NB4 (cell line): ENCODE data around the gene HUWE1.
"Not testable (repeated sequence)": the region's sequence is repeated elsewhere in the genome, so short reads cannot be mapped to it uniquely, and the experiment has no call there.

Experiments used
- CTCF ChIP-seq: IDR thresholded peaks from one replicate; pipeline ENCODE4 v1.5.1; 2012; ENCODE audit warnings: low read depth, low read length
- MAX ChIP-seq: IDR thresholded peaks from 2 replicates; pipeline ENCODE4 v1.6.1; 2011; ENCODE audit warnings: low read depth, low read length
- MYC ChIP-seq: IDR thresholded peaks from 2 replicates; pipeline ENCODE4 v1.6.1; 2011; ENCODE audit warnings: low read depth, low read length
- POLR2A ChIP-seq: IDR thresholded peaks from 2 replicates; pipeline ENCODE4 v1.6.1; 2011; ENCODE audit warnings: mild to moderate bottlenecking; ENCODE audit not compliant: insufficient read length; ENCODE audit errors: extremely low read depth

GRCh38 chrX:53504035-53504434, 182.5 kb downstream of the HUWE1 start:
- not testable (repeated sequence) for TF ChIP-seq POLR2A, CTCF, MYC, MAX
